GM19023 (cell line): ENCODE data around the gene SPTB.
"Not testable (repeated sequence)": the region's sequence is repeated elsewhere in the genome, so short reads cannot be mapped to it uniquely, and the experiment has no call there.

Experiments used
- ATAC-seq: cut with Tn5 transposase; IDR thresholded peaks from one replicate; pipeline ENCODE4 v1.9.1; 2021; ENCODE audit warnings: mild to moderate bottlenecking, moderate library complexity; ENCODE audit not compliant: unreplicated experiment

Gene SPTB

GRCh38 chr14:64824471-64824870 is 55.2 kb downstream of the SPTB start:
- no peak for ATAC-seq

- ATAC-seq: peak; percentile 76
Measured at GRCh38 chr14:64823305-64823861, 56.3 kb downstream of the SPTB start.

GRCh38 chr14:64821651-64822050 is 58.1 kb downstream of the SPTB start:
- no peak for ATAC-seq

- no peak for ATAC-seq
Measured at GRCh38 chr14:64818151-64818550, 61.6 kb downstream of the SPTB start.

GRCh38 chr14:64817631-64818030 is 62.1 kb downstream of the SPTB start:
- no peak for ATAC-seq

GRCh38 chr14:64816221-64816783 is 63.4 kb downstream of the SPTB start:
- no peak for ATAC-seq

GRCh38 chr14:64815257-64815656 is 64.5 kb downstream of the SPTB start:
- no peak for ATAC-seq

GRCh38 chr14:64812412-64812811 is 67.3 kb downstream of the SPTB start:
- ATAC-seq: no peak

GRCh38 chr14:64811676-64812075 is 68.0 kb downstream of the SPTB start:
- ATAC-seq: no peak

GRCh38 chr14:64808449-64808848 is 71.3 kb downstream of the SPTB start:
- no peak for ATAC-seq

- ATAC-seq: no peak
Measured at GRCh38 chr14:64807551-64807950, 72.2 kb downstream of the SPTB start.

- ATAC-seq: no peak
Measured at GRCh38 chr14:64806862-64807495, 72.7 kb downstream of the SPTB start.

GRCh38 chr14:64806202-64806861 is 73.4 kb downstream of the SPTB start:
- no peak for ATAC-seq

- not testable (repeated sequence) for ATAC-seq
Measured at GRCh38 chr14:64805646-64806045, 74.1 kb downstream of the SPTB start.

- no peak for ATAC-seq
Measured at GRCh38 chr14:64804754-64805260, 74.9 kb downstream of the SPTB start.

- ATAC-seq: no peak
Measured at GRCh38 chr14:64801800-64802199, 77.9 kb downstream of the SPTB start.

GRCh38 chr14:64801046-64801445 is 78.7 kb downstream of the SPTB start:
- ATAC-seq: no peak

- ATAC-seq: no peak
Measured at GRCh38 chr14:64800000-64800399, 79.7 kb downstream of the SPTB start.

- ATAC-seq: no peak
Measured at GRCh38 chr14:64799555-64799954, 80.2 kb downstream of the SPTB start.

- no peak for ATAC-seq
Measured at GRCh38 chr14:64796369-64796768, 83.3 kb downstream of the SPTB start.

GRCh38 chr14:64795921-64796320 is 83.8 kb downstream of the SPTB start:
- ATAC-seq: no peak

- no peak for ATAC-seq
Measured at GRCh38 chr14:64795211-64795610, 84.5 kb downstream of the SPTB start.
